B cell (primary cell): ENCODE data around the gene PITX3. TPM values are rescaled to one million over a fixed set of nuclear protein-coding genes. Genes with fewer than 3 reads are reported as not detected.
A peak's percentile ranks its signal among the peaks of the same experiment; 100 is the strongest.

Experiments
- ATAC-seq: fragments of 200-7000 bp; cut with Tn5 transposase; one replicate; pipeline ENCODE4 v1.10.0; 2021; ENCODE audit warnings: low read depth, mild to moderate bottlenecking, moderate number of reproducible peaks, moderate library complexity
- CTCF ChIA-PET: fragments of 350-600 bp; sonication (Branson Sonifier 250); formaldehyde crosslinking; loops from one replicate; lab custom pipeline; 2021; ENCODE audit warnings: antibody characterized with exemption, inconsistent platforms; lab: Charles Lee
- POLR2A ChIA-PET: fragments of 350-600 bp; sonication (Branson Sonifier 250); formaldehyde crosslinking; loops from one replicate; lab custom pipeline; 2021; ENCODE audit warnings: antibody characterized with exemption; lab: Charles Lee
- DNase-seq: peaks from one replicate; pipeline ENCODE4 v3.0.0; 2013
- H2AFZ ChIP-seq: 2 replicates; pipeline ENCODE4 v1.6.1; 2012; ENCODE audit warnings: mild to moderate bottlenecking, low read depth, low read length; ENCODE audit not compliant: insufficient read depth, poor library complexity, severe bottlenecking
- H3K27ac ChIP-seq, 2 donors: 1 replicate in 1 of 2; 2 replicates in 1 of 2; pipeline ENCODE4 v1.5.1; 2012 to 2013; ENCODE audit warnings: low read length in 2 of 2, mild to moderate bottlenecking in 2 of 2, moderate library complexity in 1 of 2
- H3K27me3 ChIP-seq, 4 experiments: fragments of 200-600 bp in 1 of 4; sonication (generic) in 1 of 4; replicated peaks in 1 of 4; 1 replicate in 2 of 4; 2 replicates in 2 of 4; pipeline versions ENCODE4 v1.6.1 to v1.7.0; 2013 to 2016; ENCODE audit warnings: low read length in 3 of 4, mild to moderate bottlenecking in 2 of 4, mixed read lengths in 1 of 4, moderate library complexity in 1 of 4; ENCODE audit not compliant: insufficient read depth in 4 of 4, control insufficient read depth in 3 of 4; ENCODE audit errors: control extremely low read depth in 1 of 4
- H3K36me3 ChIP-seq, 2 experiments: replicated peaks in 1 of 2; 1 replicate in 1 of 2; 2 replicates in 1 of 2; pipeline versions ENCODE4 v1.6.1 to v1.7.1; 2013; ENCODE audit warnings: low read length in 1 of 2; ENCODE audit not compliant: insufficient read depth in 2 of 2, control insufficient read depth in 1 of 2; ENCODE audit errors: control extremely low read depth in 1 of 2, extremely low read depth in 1 of 2
- H3K4me1 ChIP-seq, 2 donors: fragments of 200-600 bp in 1 of 2; sonication (generic) in 1 of 2; 1 replicate in 1 of 2; 2 replicates in 1 of 2; pipeline versions ENCODE4 v1.5.1 to v1.6.1; 2013 to 2017; ENCODE audit warnings: low read length in 2 of 2; ENCODE audit not compliant: control insufficient read depth in 2 of 2, insufficient read depth in 2 of 2
- H3K4me2 ChIP-seq: replicated peaks from 2 replicates; pipeline ENCODE3; 2012; ENCODE audit warnings: mild to moderate bottlenecking, low read depth, low read length; ENCODE audit not compliant: poor library complexity, severe bottlenecking
- H3K4me3 ChIP-seq, 5 experiments: fragments of 200-600 bp in 1 of 5; sonication (generic) in 1 of 5; 1 replicate in 3 of 5; 2 replicates in 2 of 5; pipeline versions ENCODE4 v1.5.1 to v1.7.0; 2011 to 2016; ENCODE audit warnings: low read length in 4 of 5, mild to moderate bottlenecking in 4 of 5, low read depth in 2 of 5, control low read depth in 1 of 5, moderate library complexity in 1 of 5; ENCODE audit not compliant: insufficient read depth in 1 of 5; ENCODE audit errors: control extremely low read depth in 1 of 5, extremely low read depth in 1 of 5
- H3K79me2 ChIP-seq: fragments of 200-600 bp; sonication (generic); one replicate; pipeline ENCODE4 v1.6.0; 2016; ENCODE audit warnings: low read length; ENCODE audit not compliant: control insufficient read depth, insufficient read depth
- H3K9ac ChIP-seq: fragments of 200-600 bp; sonication (generic); 2 replicates; pipeline ENCODE4 v1.6.1; 2017; ENCODE audit warnings: mild to moderate bottlenecking, low read length, moderate library complexity
- H3K9me3 ChIP-seq, 3 donors: one replicate each; pipeline versions ENCODE4 v1.6.1 to v1.7.1; 2013; ENCODE audit warnings: low read length in 2 of 3; ENCODE audit not compliant: control insufficient read depth in 2 of 3, insufficient read depth in 1 of 3; ENCODE audit errors: control extremely low read depth in 1 of 3
- H4K20me1 ChIP-seq: 2 replicates; pipeline ENCODE4 v1.6.0; 2012; ENCODE audit warnings: mild to moderate bottlenecking, low read length; ENCODE audit not compliant: insufficient read depth, control insufficient read depth, poor library complexity, severe bottlenecking
- H3K27ac Mint-ChIP-seq: one replicate; pipeline ENCODE4 v1.8.0; 2021; ENCODE audit warnings: mixed read lengths
- H3K27me3 Mint-ChIP-seq: one replicate; pipeline ENCODE4 v1.8.0; 2021; ENCODE audit warnings: mixed read lengths
- H3K4me1 Mint-ChIP-seq: one replicate; pipeline ENCODE4 v1.8.0; 2021; ENCODE audit warnings: mixed read lengths
- H3K4me3 Mint-ChIP-seq: one replicate; pipeline ENCODE4 v1.8.0; 2021; ENCODE audit warnings: mixed read lengths
- H3K9me3 Mint-ChIP-seq: one replicate; pipeline ENCODE4 v1.8.0; 2022; ENCODE audit warnings: mixed read lengths; ENCODE audit not compliant: insufficient read depth
- EZH2 ChIP-seq: IDR thresholded peaks from 2 replicates; pipeline ENCODE4 v1.6.1; 2012; ENCODE audit warnings: borderline replicate concordance, low read depth, mild to moderate bottlenecking, moderate library complexity, low read length; ENCODE audit not compliant: insufficient read depth, poor library complexity, severe bottlenecking
- WGBS: methylation state at CpG from one replicate; pipeline ENCODE4 v1.1.5; 2013; ENCODE audit warnings: missing lambda C conversion rate; ENCODE audit not compliant: insufficient coverage; 5-methylcytosine and 5-hydroxymethylcytosine counted together
- intact Hi-C: fragments of 100-400 bp; cut with micrococcal nuclease; formaldehyde crosslinking; loops from one replicate; pipeline ENCODE4 v1.10.0; 2022
- polyA plus RNA-seq: library from polyadenylated mRNA; depleted of rRNA; stranded (reverse); fragments of >200 nt; gene quantifications from 2 replicates; pipeline ENCODE4 v1.2.3, GENCODE V29; 2012
- total RNA-seq, 2 donors: library from RNA; stranded (reverse); fragments of 120-200 nt in 1 of 2; gene quantifications; 1 replicate in 1 of 2; 2 replicates in 1 of 2; pipeline versions ENCODE4 v1.2.3 to v1.2.4, GENCODE V29; 2013 to 2022
- TF ChIP-seq, protein P1 (sequence below): fragments of 200-600 bp; IDR thresholded peaks from one replicate; pipeline ENCODE4 v1.8.0; 2022; ENCODE audit warnings: antibody characterized with exemption, mild to moderate bottlenecking

The PITX3 gene
- total and polyA plus RNA-seq, 2 donors (not counting 1 experiment from before 2014, with no cell fraction given) = not detected

DNA sequence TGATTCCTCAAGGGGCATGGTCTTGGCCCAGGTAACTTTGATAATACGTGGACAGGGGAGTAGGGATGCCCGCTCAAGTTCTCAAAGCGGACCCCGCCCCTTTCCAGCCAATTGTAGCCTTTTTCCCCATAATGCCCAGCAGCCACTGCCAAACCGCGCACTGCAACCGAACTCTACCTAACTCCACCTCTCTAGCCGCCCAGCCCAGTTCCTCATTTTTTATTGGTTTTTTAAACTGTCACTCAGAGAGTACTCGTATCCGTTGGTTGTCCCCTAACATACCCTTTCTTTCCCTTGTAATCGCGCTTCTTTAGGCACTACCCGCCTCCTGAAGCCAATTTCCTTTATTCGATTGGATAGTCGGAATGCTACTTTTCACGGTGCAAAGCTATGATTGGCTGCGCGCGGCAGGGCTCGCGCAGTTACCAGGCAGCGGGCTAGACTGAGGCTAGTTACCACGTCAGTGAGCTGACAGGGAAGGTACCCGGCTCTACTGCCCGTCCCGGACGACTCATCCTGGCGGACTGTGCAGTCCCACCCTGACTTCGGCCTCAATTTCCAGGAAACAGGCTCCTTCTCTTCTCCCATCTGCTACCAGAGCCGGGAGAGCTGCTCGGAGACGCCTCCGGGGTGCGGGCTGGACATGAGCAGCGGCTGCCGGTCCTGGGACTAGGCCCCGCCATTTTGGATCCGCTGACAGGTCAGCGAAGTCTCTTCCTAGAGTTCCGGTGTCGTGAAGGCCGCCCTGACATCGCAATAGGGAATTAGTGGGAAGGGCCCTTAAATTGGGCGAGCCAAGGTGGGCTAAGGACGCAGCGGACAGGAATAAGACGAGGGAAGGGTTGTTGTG lies 4.0 kb upstream of the PITX3 start, which contains the start of gene GBF1:
Gene GBF1, plus strand, starts transcription at position 451 of the 850 bp plus-strand sequence. CDS start 13,407 bp downstream, outside the sequence.
- Histone ChIP-seq H3K4me3 (peak within 1 kb of the TSS; percentile 80 to 99 (median 98)), H3K9me3 (peaks cover 0 to 14% (median 0%) of the 10 kb centered on the region in 3 donors), H3K9ac (peak within 1 kb of the TSS; percentile 86), H4K20me1 (peaks cover 41% of the 10 kb centered on the region), H3K4me1 (peaks cover 50 to 51% of the 10 kb centered on the region in 2 donors), H3K79me2 (peaks cover 56% of the 10 kb centered on the region), H3K36me3 (peaks cover 0 to 6% of the 10 kb centered on the region in 2 experiments), H3K27me3 (peaks cover 0 to 31% (median 27%) of the 10 kb centered on the region in 4 experiments), H3K4me2 (peak within 1 kb of the TSS; percentile 82), H2AFZ (peak within 1 kb of the TSS; percentile 91), H3K27ac (peak within 1 kb of the TSS; percentile 86 to 90)
- ChIA-PET CTCF (interaction anchor here (1.2 to 4.5 kb wide), 4 partner anchors 14 to 339 kb away, joined by 4 to 46 read pairs (median 8); no protein-coding TSS in a partner anchor), POLR2A (interaction anchor here (0.5 to 1.3 kb wide), 4 partner anchors 15 to 216 kb away, joined by 3 to 16 read pairs (median 6); no protein-coding TSS in a partner anchor)
- Mint-ChIP-seq H3K4me3 (peak within 1 kb of the TSS; percentile 94), H3K4me1 (peaks cover 56% of the 10 kb centered on the region), H3K27ac (peak within 1 kb of the TSS; percentile 38), H3K9me3 (no peaks in the 10 kb centered on the region), H3K27me3 (peaks cover 23% of the 10 kb centered on the region)
- intact Hi-C loops = loop anchor here (1.0 to 10.0 kb wide), 11 partner anchors 16 to 891 kb away; partner anchors contain the start of genes ARL3, BTRC, CUEDC2 and HPS6
- TF ChIP-seq EZH2 = no peak
- ATAC-seq (peak; percentile 86), DNase-seq (peak; percentile 98)
- WGBS = under 1% methylated on average over 47 of the region's 47 CpGs

DNA sequence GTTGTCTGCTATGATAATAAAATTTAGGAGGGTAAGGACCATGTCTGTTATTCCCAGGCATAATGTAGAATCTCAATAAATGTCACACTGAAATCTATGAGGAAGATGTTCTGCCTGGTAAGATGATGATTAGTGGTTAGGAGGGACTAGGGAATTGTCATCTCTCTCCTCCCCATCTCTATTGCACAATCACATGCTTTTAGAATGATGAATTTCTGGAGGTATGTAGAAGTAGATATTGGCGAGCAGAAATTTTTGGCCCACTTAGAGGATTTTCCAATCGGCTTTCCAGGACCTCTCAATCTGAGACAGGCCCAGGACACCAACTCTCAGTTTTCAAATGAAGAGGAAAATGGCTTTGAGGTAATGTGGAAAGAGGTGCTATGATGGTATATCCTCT lies 2.0 kb upstream of the PITX3 start:
- DNase-seq = no peak
- intact Hi-C loops = loop anchor here (10.0 kb wide), 2 partner anchors 179 to 889 kb away; partner anchors contain the start of genes BTRC and HPS6
- no peak overlapping the region for H3K4me3 ChIP-seq
- peaks cover 50 to 53% of the 10 kb centered on the region in 2 donors for H3K4me1 ChIP-seq
- peaks cover 29% of the 10 kb centered on the region for H4K20me1 ChIP-seq
- H3K79me2 ChIP-seq = peaks cover 36% of the 10 kb centered on the region
- H3K4me1 Mint-ChIP-seq = peaks cover 55% of the 10 kb centered on the region
- TF ChIP-seq, protein P1, sequence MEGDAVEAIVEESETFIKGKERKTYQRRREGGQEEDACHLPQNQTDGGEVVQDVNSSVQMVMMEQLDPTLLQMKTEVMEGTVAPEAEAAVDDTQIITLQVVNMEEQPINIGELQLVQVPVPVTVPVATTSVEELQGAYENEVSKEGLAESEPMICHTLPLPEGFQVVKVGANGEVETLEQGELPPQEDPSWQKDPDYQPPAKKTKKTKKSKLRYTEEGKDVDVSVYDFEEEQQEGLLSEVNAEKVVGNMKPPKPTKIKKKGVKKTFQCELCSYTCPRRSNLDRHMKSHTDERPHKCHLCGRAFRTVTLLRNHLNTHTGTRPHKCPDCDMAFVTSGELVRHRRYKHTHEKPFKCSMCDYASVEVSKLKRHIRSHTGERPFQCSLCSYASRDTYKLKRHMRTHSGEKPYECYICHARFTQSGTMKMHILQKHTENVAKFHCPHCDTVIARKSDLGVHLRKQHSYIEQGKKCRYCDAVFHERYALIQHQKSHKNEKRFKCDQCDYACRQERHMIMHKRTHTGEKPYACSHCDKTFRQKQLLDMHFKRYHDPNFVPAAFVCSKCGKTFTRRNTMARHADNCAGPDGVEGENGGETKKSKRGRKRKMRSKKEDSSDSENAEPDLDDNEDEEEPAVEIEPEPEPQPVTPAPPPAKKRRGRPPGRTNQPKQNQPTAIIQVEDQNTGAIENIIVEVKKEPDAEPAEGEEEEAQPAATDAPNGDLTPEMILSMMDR = no peak
- no peak for TF ChIP-seq EZH2
- peak overlapping the region; percentile 56 for H3K4me3 Mint-ChIP-seq
- H3K27ac ChIP-seq = no peak overlapping the region
- no peaks in the 10 kb centered on the region for H3K9me3 Mint-ChIP-seq
- ATAC-seq = no peak
- CTCF ChIA-PET = interaction anchor here (0.7 to 4.5 kb wide), 2 partner anchors 12 to 79 kb away, joined by 3 to 46 read pairs; no protein-coding TSS in a partner anchor
- no CpG with 5 or more reads among the region's 2 CpGs for WGBS
- peaks cover 0 to 44% (median 33%) of the 10 kb centered on the region in 4 experiments for H3K27me3 ChIP-seq
- H3K36me3 ChIP-seq = no peaks in the 10 kb centered on the region
- peaks cover 0 to 16% (median 0%) of the 10 kb centered on the region in 3 donors for H3K9me3 ChIP-seq
- H2AFZ ChIP-seq = no peak overlapping the region
- H3K9ac ChIP-seq = no peak overlapping the region
- H3K4me2 ChIP-seq = no peak overlapping the region
- POLR2A ChIA-PET = no interaction called here
- no peak overlapping the region for H3K27ac Mint-ChIP-seq
- peaks cover 35% of the 10 kb centered on the region for H3K27me3 Mint-ChIP-seq
